NOMO-1 treated with DMSO at 0.1 percent for 48 hours (cell line): Measurements from ENCODE around the gene TNFRSF25.
"Not testable (repeated sequence)": the region's sequence is repeated elsewhere in the genome, so short reads cannot be mapped to it uniquely, and the experiment has no call there.

Experiments
- DNase-seq: peaks from one replicate; lab custom pipeline; 2025; ENCODE audit not compliant: unreplicated experiment; lab: John Stamatoyannopoulos, UW

TNFRSF25 gene

GRCh38 chr1:6454856-6455751 is 10.9 kb downstream of the TNFRSF25 start:
- no peak for DNase-seq

- not testable (repeated sequence) for DNase-seq
These were observed 11.8 kb downstream of the TNFRSF25 start for GRCh38 chr1:6453895-6454855.

GRCh38 chr1:6450943-6451373 is 15.0 kb downstream of the TNFRSF25 start:
- no peak for DNase-seq

- DNase-seq = not testable (repeated sequence)
These were observed 15.5 kb downstream of the TNFRSF25 start for GRCh38 chr1:6450486-6450885.

GRCh38 chr1:6450005-6450450 is 15.9 kb downstream of the TNFRSF25 start:
- no peak for DNase-seq

GRCh38 chr1:6448749-6449631 is 17.0 kb downstream of the TNFRSF25 start:
- DNase-seq = no peak

GRCh38 chr1:6447818-6448748 is 17.9 kb downstream of the TNFRSF25 start:
- DNase-seq = no peak

GRCh38 chr1:6447016-6447817 is 18.8 kb downstream of the TNFRSF25 start:
- no peak for DNase-seq

- DNase-seq = no peak
These were observed 19.3 kb downstream of the TNFRSF25 start for GRCh38 chr1:6446665-6447015.

- not testable (repeated sequence) for DNase-seq
These were observed 20.0 kb downstream of the TNFRSF25 start for GRCh38 chr1:6445929-6446328.

GRCh38 chr1:6445062-6445763 is 20.8 kb downstream of the TNFRSF25 start:
- no peak for DNase-seq

- DNase-seq = no peak
These were observed 21.6 kb downstream of the TNFRSF25 start for GRCh38 chr1:6444377-6444776.

- no peak for DNase-seq
These were observed 22.4 kb downstream of the TNFRSF25 start for GRCh38 chr1:6443339-6444115.

GRCh38 chr1:6441586-6441985 is 24.4 kb downstream of the TNFRSF25 start:
- DNase-seq = no peak

GRCh38 chr1:6440198-6441126 is 25.5 kb downstream of the TNFRSF25 start:
- peak; percentile 11 for DNase-seq

- peak; percentile 34 for DNase-seq
These were observed 27.9 kb downstream of the TNFRSF25 start for GRCh38 chr1:6438047-6438525.
